Renal pelvis (tissue), 4 donors: ENCODE measurements around the gene ADGRV1. TPM values are rescaled to one million over a fixed set of nuclear protein-coding genes. Genes with fewer than 3 reads are reported as not detected.
A peak's percentile ranks its signal among the peaks of the same experiment; 100 is the strongest.

ENCODE experiments used
- DNase-seq: peaks from one replicate; pipeline ENCODE4 v3.0.0-alpha.2; 2013
- polyA plus RNA-seq, 3 donors: library from polyadenylated mRNA; unstranded; fragments of 120-200 nt; gene quantifications; one replicate each; pipeline ENCODE4 v1.2.1, GENCODE V29; 2013; ENCODE audit not compliant: insufficient read length in 3 of 3

Gene ADGRV1
- polyA plus RNA-seq, 3 donors, result 11.3 to 15.4 (median 14.0) TPM

DNA sequence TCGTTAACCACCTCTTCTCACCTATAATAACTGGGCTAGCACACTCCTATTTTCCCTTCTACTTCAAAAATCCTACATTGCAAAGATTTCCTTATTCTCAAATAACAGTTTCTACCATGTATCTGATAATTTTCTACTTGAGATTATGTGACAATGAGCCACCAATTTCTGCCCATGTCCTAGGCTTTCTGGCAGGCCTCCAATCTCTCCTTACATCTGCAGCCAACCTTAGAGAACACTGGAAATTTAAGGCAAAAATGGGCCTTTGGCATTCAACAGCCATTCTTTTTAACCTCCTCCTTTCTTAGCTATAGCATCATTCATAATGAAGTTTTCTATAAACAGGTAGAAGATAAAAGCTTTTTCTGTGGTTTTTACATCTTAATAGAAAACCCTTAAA is 599.4 kb downstream of the ADGRV1 start:
- no peak for DNase-seq

DNA sequence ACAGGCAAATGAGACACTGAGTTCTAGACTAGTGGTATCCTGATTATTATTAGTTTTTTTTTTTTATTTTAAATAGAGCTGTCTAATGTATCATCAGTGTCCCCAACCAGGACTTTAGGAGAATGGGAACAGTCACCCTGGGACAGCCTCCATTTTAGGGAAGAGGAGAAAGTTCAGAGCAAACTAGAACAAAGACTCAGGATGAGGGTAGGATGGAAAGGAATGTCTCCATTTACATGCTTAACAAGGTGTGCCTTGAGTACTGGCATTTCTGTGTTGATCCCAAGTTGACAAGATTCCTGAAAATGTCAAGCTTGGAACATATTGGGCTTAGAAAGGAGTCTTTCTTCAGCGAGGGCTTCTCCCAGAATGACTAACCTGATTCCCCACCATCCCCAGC is 601.0 kb downstream of the ADGRV1 start:
- DNase-seq, result no peak

- DNase-seq, result no peak
These were observed 602.2 kb downstream of the ADGRV1 start for GRCh38 chr5:91160714-91161285.

- DNase-seq, result peak; percentile 23
These were observed 604.2 kb downstream of the ADGRV1 start for GRCh38 chr5:91162534-91163381.

DNA sequence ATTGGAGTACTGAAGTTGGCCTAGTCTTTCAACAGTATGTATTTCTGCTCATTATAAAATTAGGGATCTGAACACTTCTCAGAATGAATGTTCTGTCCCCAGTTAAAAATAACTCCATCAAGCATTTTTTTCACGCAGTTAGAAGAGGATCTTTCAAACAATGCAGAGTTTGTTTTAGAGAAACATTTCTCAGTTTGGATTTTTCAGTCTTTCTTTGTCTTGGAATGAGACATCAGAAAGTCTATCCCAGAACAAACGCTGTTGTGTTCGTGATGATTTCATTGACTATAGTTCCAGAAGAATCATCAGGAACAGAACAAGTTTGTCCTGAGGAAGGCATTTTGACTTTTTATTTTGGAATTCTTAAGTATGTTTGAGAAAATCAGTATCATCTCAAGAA is 605.8 kb downstream of the ADGRV1 start:
- DNase-seq, result no peak

- no peak for DNase-seq
These were observed 607.6 kb downstream of the ADGRV1 start for GRCh38 chr5:91166059-91166807.

DNA sequence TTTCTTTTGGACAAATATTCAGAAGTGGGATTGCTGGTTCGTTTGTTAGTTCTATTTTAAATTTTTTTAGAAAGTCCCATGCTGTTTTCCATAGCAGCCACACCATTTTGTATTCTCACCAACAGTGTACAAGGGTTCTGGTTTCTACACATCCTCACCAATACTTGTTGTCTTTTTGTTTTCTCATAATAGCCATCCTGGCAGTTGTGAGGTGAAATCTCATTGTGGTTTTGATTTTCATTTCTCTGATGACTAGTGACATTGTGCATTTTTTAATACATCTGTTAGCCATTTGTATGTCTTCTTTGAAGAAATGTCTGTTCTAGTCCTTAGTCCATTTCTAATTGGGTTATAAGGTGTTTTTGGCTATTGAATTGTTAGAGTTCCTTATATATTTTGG is 610.3 kb downstream of the ADGRV1 start:
- DNase-seq, result no peak

GRCh38 chr5:91170266-91170665 is 611.7 kb downstream of the ADGRV1 start:
- no peak for DNase-seq

GRCh38 chr5:91171322-91171721 is 612.7 kb downstream of the ADGRV1 start:
- DNase-seq, result no peak

GRCh38 chr5:91174396-91174795 is 615.8 kb downstream of the ADGRV1 start:
- DNase-seq, result peak; percentile 58

GRCh38 chr5:91175708-91176107 is 617.1 kb downstream of the ADGRV1 start:
- DNase-seq, result no peak

GRCh38 chr5:91176288-91177016 is 617.9 kb downstream of the ADGRV1 start:
- peak; percentile 40 for DNase-seq

DNA sequence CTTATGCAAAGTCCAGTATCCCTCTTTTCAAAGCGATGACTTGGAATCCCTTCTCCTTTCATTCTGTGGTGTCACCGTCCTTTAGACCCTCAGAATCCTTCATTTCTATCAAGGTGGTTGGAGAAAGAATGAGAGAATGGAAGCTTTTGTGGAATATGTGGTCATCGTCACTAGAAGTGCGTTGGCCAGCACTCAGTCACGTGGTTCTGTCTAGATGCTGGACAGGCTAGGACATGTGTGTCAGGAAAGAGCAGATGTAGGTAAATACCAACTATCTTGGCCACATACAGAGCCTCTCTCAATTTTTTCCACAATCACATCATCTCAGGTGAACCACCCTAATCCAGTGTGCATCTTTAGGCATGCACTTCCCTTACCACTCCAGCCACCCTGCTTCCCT is 618.5 kb downstream of the ADGRV1 start:
- no peak for DNase-seq

- DNase-seq, result no peak
These were observed 619.0 kb downstream of the ADGRV1 start for GRCh38 chr5:91177639-91178038.

- DNase-seq, result no peak
These were observed 619.9 kb downstream of the ADGRV1 start for GRCh38 chr5:91178461-91178860.

DNA sequence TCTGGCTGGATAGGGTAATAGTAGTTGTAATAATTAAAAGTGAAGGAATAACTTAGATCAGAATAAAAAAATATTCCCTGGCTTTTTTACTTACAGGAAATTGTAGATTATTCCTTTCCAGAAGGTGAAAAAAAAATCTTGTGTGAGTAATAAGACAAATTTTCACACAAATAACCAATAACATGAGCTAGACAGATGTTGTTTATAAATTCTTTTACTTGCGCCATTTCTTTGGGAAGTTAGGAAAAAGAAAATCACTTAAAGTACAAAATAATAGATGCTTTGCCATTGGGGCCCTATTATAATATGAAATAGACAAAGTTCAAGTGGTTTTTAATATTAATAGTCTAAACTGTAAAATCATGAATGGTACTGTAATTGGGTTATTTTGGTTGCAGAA is 620.4 kb downstream of the ADGRV1 start:
- DNase-seq, result no peak

DNA sequence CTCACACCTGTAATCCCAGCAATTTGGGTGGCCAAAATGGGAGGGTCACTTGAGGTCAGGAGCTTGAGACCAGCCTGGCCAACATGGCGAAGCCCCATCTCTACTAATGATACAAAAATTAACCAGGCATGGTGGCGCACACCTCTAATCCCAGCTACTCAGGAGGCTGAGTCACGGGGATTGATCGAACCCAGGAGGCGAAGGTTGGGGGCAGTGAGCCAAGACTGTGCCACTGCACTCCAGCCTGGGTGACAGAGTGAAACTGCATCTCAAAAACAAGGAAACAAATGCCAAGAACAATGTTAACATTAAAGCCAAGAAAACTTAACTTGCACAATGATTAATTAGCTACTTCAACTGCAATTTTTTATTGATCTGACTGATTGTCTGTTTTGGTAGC is 621.9 kb downstream of the ADGRV1 start:
- DNase-seq, result no peak

DNA sequence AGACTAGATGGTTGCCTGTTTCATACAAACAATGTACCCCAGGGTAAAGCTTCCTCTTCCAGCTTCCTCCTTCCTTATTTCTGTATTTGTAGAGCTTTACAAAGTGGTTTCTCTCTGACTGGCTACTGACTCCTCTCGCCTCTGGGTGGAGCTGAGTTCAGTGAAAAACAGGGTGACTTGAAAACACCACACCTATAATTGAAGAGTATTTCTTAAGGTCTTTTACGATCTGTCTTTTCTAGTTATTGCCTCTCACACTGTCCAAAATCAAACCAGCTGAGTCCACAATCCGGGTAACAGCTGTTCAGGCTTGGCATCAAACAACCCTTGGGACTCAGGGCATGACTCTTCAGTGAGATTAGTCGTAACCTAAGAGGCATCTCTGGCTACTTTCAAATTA is 624.2 kb downstream of the ADGRV1 start:
- DNase-seq, result no peak

GRCh38 chr5:91183743-91184142 is 625.1 kb downstream of the ADGRV1 start:
- no peak for DNase-seq

DNA sequence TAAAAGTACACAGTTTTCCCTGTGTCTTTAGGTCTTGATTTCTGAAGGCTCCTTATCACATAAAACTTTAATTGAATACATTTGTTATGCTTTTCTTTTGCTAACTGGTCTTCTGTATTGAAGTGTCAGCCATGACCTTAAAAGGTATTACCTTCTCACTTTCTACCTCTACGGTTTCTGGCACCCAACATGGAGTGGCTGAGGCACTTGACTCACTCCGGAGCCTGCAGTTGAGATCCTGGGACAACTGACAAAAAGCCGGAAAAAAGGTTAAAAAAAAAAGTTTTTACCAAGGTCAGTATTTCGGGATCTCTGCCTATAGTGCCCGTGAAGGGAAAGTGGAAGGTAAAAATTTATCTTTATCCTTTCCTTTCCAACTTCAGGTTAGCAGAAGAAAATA is 627.5 kb downstream of the ADGRV1 start:
- no peak for DNase-seq

GRCh38 chr5:91187032-91187431 is 628.4 kb downstream of the ADGRV1 start:
- DNase-seq, result no peak

- DNase-seq, result no peak
These were observed 630.2 kb downstream of the ADGRV1 start for GRCh38 chr5:91188755-91189154.
